Lung (tissue), 12 donors: ENCODE measurements around the gene AGRP. TPM values are rescaled to one million over a fixed set of nuclear protein-coding genes. Genes with fewer than 3 reads are reported as not detected.

Experiments
- ATAC-seq: fragments of 200-7000 bp; cut with Tn5 transposase; one replicate; pipeline ENCODE4 v1.9.1; 2020; ENCODE audit warnings: moderate number of reproducible peaks; ENCODE audit not compliant: insufficient read depth, low FRiP score
- DNase-seq, 3 donors: peaks; one replicate each; pipeline ENCODE4 v3.0.0-alpha.2; 2013 to 2017
- H3K27ac ChIP-seq, 2 donors: one replicate each; pipeline ENCODE4 v1.5.1; 2013; ENCODE audit warnings: mild to moderate bottlenecking in 2 of 2, moderate library complexity in 2 of 2, control low read depth in 1 of 2, inconsistent platforms in 1 of 2, low read depth in 1 of 2, low read length in 1 of 2
- H3K27me3 ChIP-seq, 3 donors: one replicate each; pipeline ENCODE4 v1.5.1; 2013; ENCODE audit warnings: low read length in 2 of 3; ENCODE audit not compliant: control insufficient read depth in 3 of 3, insufficient read depth in 3 of 3
- H3K36me3 ChIP-seq, 4 donors: one replicate each; pipeline ENCODE4 v1.5.1; 2013; ENCODE audit warnings: low read length in 4 of 4, mild to moderate bottlenecking in 1 of 4, moderate library complexity in 1 of 4; ENCODE audit not compliant: control insufficient read depth in 4 of 4, insufficient read depth in 4 of 4
- H3K4me1 ChIP-seq, 5 donors: one replicate each; pipeline ENCODE4 v1.5.1; 2013; ENCODE audit warnings: low read length in 5 of 5, mild to moderate bottlenecking in 2 of 5, moderate library complexity in 1 of 5; ENCODE audit not compliant: control insufficient read depth in 5 of 5, insufficient read depth in 5 of 5
- H3K4me3 ChIP-seq: one replicate; pipeline ENCODE4 v1.5.1; 2013; ENCODE audit warnings: mild to moderate bottlenecking, control low read depth, moderate library complexity
- H3K9ac ChIP-seq, 2 donors: one replicate each; pipeline ENCODE4 v1.5.1; 2013; ENCODE audit warnings: low read length in 2 of 2, control low read depth in 1 of 2; ENCODE audit not compliant: insufficient read depth in 1 of 2
- H3K9me3 ChIP-seq, 4 donors: one replicate each; pipeline ENCODE4 v1.5.1; 2013; ENCODE audit warnings: low read length in 3 of 4, mild to moderate bottlenecking in 1 of 4, moderate library complexity in 1 of 4; ENCODE audit not compliant: control insufficient read depth in 4 of 4, insufficient read depth in 3 of 4
- CTCF ChIP-seq: IDR thresholded peaks from 2 replicates; pipeline ENCODE4 v1.5.1; 2012; ENCODE audit warnings: mild to moderate bottlenecking; ENCODE audit errors: control extremely low read depth, extremely low read depth
- WGBS, 2 donors: extraction: QIAGEN DNeasy Blood & Tissue Kit; methylation state at CpG; one replicate each; pipeline ENCODE4 v1.1.7; 2013; 5-methylcytosine and 5-hydroxymethylcytosine counted together
- polyA plus RNA-seq, 2 donors: library from polyadenylated mRNA; stranded (reverse); fragments of 200-250 nt; gene quantifications; one replicate each; pipeline ENCODE4 v1.2.1, GENCODE V29; 2013
- total RNA-seq, 2 donors: library from RNA; depleted of rRNA in 1 of 2; stranded (reverse); fragments of >200 nt in 1 of 2; gene quantifications; one replicate each; pipeline ENCODE4 v1.2.1, GENCODE V29; 2014 to 2021
- donor health status: control.
- donor health status: control.
- donor health status: Bipolar disorder and iron deficiency.
- donor health status: healthy.
- donor health status: DM: yes; HTN: yes; CAD: no.

Gene AGRP
- total and polyA plus RNA-seq, 4 donors = 0.97 to 8.3 (median 1.4) TPM; not detected in 1

- DNase-seq (no peak), ATAC-seq (no peak)
- Histone ChIP-seq H3K4me1 (peaks cover 16 to 54% (median 28%) of the 10 kb centered on the region in 5 donors), H3K36me3 (peaks cover 0 to 52% (median 4%) of the 10 kb centered on the region in 4 donors), H3K27ac (peak overlapping the region in 1 of 2 donors; percentile 54), H3K9ac (no peak overlapping the region), H3K4me3 (no peak overlapping the region), H3K9me3 (no peaks in the 10 kb centered on the region), H3K27me3 (no peaks in the 10 kb centered on the region)
- no peak for TF ChIP-seq CTCF
- WGBS, 2 donors = 58 to 73% methylated on average over 2 of the region's 2 CpGs
These were observed 31.5 kb downstream of the AGRP start for GRCh38 chr16:67451704-67452435.

DNA sequence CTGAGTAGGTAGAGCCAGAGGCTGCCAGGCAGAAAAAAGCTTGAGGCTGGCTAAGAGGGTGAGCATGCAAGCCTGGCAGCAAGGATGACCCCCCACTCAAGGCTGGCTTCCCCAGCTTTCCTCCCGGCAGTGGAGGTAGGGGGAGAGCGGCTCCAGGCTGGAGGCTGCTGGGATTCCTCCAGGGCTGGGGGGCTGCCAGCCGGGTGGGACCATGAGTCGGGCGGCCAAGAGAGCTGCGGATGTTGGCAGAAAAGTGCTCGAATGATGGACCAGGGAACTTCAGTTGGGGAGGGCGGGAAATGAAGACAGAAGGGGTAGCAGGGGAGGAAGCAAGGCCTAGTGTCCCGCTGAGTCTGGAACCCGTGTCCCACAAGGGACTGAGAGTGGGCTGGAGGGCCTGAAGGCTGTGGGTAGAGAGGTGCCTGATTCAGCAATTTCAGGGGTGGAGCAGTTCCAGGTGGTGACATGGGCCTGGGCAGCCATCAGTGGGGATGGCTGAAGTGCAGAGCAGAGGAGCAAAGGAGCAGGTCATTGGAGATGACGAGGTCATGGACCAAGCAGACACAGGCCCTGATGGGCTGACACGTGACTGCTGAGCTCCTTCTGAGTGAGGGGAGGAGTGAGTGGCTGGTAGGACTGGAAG lies 32.2 kb downstream of the AGRP start:
- Histone ChIP-seq H3K4me1 (peaks cover 20 to 55% (median 35%) of the 10 kb centered on the region in 5 donors), H3K4me3 (no peak overlapping the region), H3K9ac (no peak overlapping the region), H3K27me3 (no peaks in the 10 kb centered on the region), H3K9me3 (no peaks in the 10 kb centered on the region), H3K36me3 (peaks cover 0 to 53% (median 4%) of the 10 kb centered on the region in 4 donors), H3K27ac (peak overlapping the region in 1 of 2 donors; percentile 54)
- 79 to 86% methylated on average over 12 of the region's 12 CpGs for whole genome bisulfite sequencing, 2 donors
- no peak for TF ChIP-seq CTCF
- DNase-seq (peak in 2 of 3 donors; percentile 43 to 72), ATAC-seq (no peak)

DNA sequence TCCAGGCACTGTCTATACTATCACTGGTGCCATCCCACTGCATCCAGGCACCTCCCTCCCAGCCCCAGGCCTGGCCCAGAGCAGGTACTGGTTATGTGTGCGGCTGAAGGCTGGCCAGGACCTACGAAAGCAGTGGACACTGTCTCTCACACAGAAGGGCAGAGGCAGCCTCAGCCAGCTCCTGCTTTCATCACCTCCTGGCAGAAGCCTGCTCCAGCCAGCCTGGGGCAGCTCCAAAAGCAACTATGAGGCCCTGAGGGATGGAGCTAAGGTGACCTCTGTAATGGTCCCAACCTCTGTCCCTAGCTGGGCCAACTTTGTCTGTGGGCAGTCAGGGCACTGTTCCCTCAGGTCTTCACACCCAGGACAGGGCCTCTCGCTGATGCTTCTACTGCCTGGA lies 33.6 kb downstream of the AGRP start:
- no peak for DNase-seq
- WGBS, 2 donors = 77 to 96% methylated on average over 3 of the region's 3 CpGs
- Histone ChIP-seq H3K4me1 (peaks cover 28 to 69% (median 46%) of the 10 kb centered on the region in 5 donors), H3K9ac (no peak overlapping the region), H3K27me3 (no peaks in the 10 kb centered on the region), H3K27ac (peak overlapping the region in 1 of 2 donors; percentile 12), H3K9me3 (no peaks in the 10 kb centered on the region), H3K36me3 (peaks cover 0 to 62% (median 4%) of the 10 kb centered on the region in 4 donors), H3K4me3 (no peak overlapping the region)
- TF ChIP-seq CTCF = no peak
- ATAC-seq = no peak
